HUES48 (cell line): Measurements from ENCODE around the gene SCLY.

Source experiments
- H3K27ac ChIP-seq: one replicate; pipeline ENCODE4 v1.7.0; 2013; ENCODE audit warnings: low read depth, low read length, inconsistent platforms
- H3K27me3 ChIP-seq: 2 replicates; pipeline ENCODE4 v1.6.1; 2013; ENCODE audit warnings: mild to moderate bottlenecking, low read length; ENCODE audit not compliant: control insufficient read depth, insufficient read depth
- H3K36me3 ChIP-seq: 2 replicates; pipeline ENCODE4 v1.6.1; 2013; ENCODE audit warnings: low read length; ENCODE audit not compliant: control insufficient read depth, insufficient read depth
- H3K4me1 ChIP-seq: 2 replicates; pipeline ENCODE4 v1.6.1; 2013; ENCODE audit warnings: mild to moderate bottlenecking, low read length; ENCODE audit not compliant: control insufficient read depth, insufficient read depth
- H3K4me3 ChIP-seq: 2 replicates; pipeline ENCODE4 v1.5.1; 2013; ENCODE audit warnings: mild to moderate bottlenecking, low read depth, low read length
- H3K9ac ChIP-seq: 2 replicates; pipeline ENCODE4 v1.6.1; 2013; ENCODE audit warnings: mild to moderate bottlenecking, low read depth, low read length, moderate library complexity
- H3K9me3 ChIP-seq: 2 replicates; pipeline ENCODE4 v1.6.1; 2013; ENCODE audit warnings: low read length; ENCODE audit not compliant: control insufficient read depth, insufficient read depth

SCLY gene

DNA sequence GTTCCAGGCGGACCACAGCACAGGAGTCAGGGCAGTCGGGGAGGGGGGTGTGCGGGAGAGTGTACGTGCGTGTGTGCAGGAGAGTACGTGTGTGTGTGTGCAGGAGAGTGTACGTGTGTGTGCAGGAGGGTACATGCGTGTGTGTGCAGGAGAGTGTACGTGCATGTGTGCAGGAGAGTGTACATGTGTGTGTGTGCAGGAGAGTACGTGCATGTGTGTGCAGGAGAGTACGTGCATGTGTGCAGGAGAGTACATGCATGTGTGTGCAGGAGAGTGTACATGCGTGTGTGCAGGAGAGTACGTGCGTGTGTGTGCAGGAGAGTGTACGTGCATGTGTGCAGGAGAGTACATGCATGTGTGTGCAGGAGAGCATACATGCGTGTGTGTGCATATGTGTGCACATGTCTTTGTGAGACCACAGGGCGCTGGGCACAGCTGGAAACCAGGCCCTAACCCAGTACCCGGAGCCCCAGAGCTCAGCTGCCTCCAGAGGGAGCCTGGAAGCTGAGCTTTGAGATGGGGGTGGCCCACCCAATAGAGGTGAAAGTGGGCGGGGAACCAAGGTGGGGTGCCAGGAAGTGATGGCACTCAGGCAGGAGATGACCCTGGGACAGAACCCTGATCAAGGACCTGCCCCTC lies 63.8 kb downstream of the SCLY start:
- no peak overlapping the region for H3K9ac ChIP-seq
- H3K4me1 ChIP-seq = no peaks in the 10 kb centered on the region
- H3K9me3 ChIP-seq = no peaks in the 10 kb centered on the region
- no peak overlapping the region for H3K27ac ChIP-seq
- H3K27me3 ChIP-seq = no peaks in the 10 kb centered on the region
- H3K36me3 ChIP-seq = no peaks in the 10 kb centered on the region
- no peak overlapping the region for H3K4me3 ChIP-seq

DNA sequence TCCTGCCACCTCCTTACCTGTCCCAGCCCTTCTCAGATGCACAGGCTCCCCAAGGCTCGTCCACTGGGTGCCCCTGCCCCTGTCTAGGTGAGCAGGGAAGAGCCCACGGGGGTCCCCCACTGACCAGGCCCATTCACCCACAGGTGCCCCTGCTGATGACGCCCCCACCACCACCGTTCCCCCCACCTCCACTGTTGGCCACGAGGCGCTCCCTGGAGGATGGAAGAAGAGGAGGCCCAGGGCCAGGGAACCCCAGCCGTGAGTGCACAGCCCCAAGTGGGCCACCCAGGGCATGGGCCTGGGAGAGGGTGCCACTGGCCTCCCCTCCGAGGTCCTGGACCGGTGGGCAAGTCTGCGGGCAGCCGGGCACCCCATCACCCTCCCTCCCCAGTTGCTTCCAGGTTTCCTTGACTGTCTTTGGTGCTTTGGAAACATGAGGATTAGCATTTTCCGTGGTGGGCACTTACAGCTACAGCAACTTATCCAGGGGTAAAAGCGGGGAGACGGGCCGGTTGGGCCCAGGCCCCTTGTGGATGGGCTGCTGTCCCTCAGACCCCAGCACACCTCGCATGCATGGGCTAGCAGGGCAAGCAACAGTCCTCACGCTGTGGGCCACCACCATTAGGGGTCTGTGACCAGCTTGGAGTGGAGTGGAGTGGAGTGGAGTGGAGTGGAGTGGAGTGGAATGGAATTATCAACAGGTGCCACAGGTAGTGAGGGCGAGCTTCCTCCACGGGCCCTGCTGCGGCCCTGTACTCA lies 64.5 kb downstream of the SCLY start:
- H3K4me1 ChIP-seq = no peaks in the 10 kb centered on the region
- H3K9me3 ChIP-seq = no peaks in the 10 kb centered on the region
- H3K27me3 ChIP-seq = no peaks in the 10 kb centered on the region
- H3K27ac ChIP-seq = no peak overlapping the region
- no peak overlapping the region for H3K4me3 ChIP-seq
- no peak overlapping the region for H3K9ac ChIP-seq
- H3K36me3 ChIP-seq = no peaks in the 10 kb centered on the region

DNA sequence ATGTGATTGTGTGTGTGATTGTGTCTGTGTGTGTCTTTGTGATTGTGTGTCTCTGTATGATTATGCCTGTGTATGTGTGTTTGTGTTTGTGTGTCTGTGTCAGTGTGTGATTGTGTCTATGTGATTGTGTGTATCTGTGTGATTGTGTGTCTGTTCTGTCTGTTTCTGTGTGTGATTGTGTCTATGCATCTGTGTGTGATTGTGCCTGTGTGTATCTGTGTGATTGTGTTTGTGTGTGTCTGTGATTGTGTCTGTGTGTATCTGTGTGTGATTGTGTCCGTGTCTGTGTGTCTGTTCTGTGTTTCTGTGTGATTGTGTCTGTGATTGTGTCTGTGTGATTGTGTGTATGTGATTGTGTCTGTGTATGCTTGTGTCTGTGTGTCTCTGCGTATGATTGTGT lies 65.5 kb downstream of the SCLY start:
- H3K36me3 ChIP-seq = no peaks in the 10 kb centered on the region
- no peak overlapping the region for H3K27ac ChIP-seq
- H3K9me3 ChIP-seq = no peaks in the 10 kb centered on the region
- H3K4me1 ChIP-seq = no peaks in the 10 kb centered on the region
- no peaks in the 10 kb centered on the region for H3K27me3 ChIP-seq
- no peak overlapping the region for H3K9ac ChIP-seq
- H3K4me3 ChIP-seq = no peak overlapping the region

DNA sequence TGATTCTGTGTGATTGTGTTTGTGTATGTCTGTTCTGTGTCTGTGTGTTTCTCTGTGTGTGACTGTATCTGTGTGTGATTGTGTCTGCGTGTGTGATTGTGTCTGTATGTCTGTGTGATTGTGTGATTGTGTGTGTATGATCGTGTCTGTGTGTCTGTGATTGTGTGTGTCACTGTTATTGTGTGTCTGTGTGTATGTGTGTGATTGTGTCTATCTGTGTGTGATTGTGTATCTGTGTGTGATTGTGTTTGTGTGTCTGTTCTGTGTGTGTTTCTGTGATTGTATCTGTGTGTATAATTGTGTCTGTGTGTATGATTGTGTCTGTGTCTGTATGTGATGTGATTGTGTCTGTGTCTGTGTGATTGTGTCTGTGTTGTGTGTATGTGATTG lies 66.0 kb downstream of the SCLY start:
- Histone ChIP-seq H3K27ac (no peak overlapping the region), H3K4me3 (no peak overlapping the region), H3K9ac (no peak overlapping the region), H3K9me3 (no peaks in the 10 kb centered on the region), H3K36me3 (no peaks in the 10 kb centered on the region), H3K4me1 (no peaks in the 10 kb centered on the region), H3K27me3 (no peaks in the 10 kb centered on the region)

DNA sequence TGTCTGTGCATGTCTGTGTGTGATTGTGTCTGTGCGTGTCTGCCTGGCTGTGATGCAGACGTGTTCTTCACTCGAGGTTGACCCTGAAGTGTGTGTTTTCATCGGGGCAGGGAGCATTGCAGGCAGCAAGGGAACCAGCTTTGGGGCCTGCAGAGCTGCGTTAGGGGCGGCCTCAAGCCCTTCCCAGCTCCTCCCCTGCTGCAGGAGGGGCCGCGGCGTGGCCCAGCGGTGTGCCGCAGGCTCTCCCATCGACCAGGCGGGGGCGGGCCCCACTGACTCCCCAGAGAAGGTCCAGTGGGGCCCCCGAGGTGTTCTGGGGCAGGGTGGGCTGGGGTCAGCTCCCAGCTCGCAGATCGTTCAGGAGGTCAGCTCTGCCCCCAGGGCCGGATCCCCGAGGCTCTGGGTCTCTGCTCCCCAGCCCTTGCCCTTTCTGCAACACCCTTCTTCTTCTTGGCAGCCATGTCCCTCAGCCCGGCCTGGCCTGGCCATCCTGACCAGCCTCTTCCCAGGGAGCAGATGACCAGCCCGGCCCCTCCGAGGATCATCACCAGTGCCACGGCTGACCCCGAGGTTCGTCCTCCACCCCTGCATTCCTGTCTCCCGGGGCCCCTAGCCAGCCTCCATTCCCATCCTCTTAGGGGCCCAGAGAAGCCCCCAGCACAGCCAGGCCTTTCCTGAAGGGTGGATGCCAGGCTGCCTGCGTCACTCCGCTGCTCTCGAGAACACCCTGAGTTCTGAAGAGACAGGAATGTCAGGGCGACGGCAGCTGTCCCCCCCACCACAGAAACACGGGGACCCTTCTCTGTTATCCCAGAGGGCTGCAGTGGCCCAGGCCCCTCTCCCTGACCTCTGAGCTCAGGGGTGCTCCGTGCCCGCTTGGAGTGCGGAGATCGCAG lies 66.6 kb downstream of the SCLY start:
- no peaks in the 10 kb centered on the region for H3K36me3 ChIP-seq
- H3K9ac ChIP-seq = no peak overlapping the region
- no peak overlapping the region for H3K27ac ChIP-seq
- H3K4me1 ChIP-seq = no peaks in the 10 kb centered on the region
- H3K27me3 ChIP-seq = no peaks in the 10 kb centered on the region
- H3K9me3 ChIP-seq = no peaks in the 10 kb centered on the region
- no peak overlapping the region for H3K4me3 ChIP-seq

DNA sequence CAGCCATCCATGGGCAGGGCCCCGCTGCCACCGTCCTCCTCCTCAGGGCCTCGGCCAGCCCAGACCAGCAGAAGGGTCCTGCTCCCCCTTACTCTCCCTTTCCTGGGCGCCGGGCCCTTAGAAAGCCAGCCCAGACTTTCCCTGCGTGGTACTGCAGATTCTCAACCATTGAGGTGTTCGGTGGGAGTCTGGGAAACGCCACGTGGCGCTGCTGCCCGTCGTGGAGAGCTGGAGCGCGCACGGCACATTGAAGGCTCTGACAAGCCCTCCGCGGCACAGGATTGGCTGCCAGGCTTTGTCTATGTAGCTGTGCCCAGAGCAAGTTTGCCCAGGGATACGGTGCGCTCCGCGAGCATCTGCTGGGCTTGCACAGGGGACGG lies 67.2 kb downstream of the SCLY start:
- no peak overlapping the region for H3K4me3 ChIP-seq
- no peaks in the 10 kb centered on the region for H3K9me3 ChIP-seq
- H3K36me3 ChIP-seq = no peaks in the 10 kb centered on the region
- H3K27ac ChIP-seq = no peak overlapping the region
- no peaks in the 10 kb centered on the region for H3K4me1 ChIP-seq
- H3K27me3 ChIP-seq = no peaks in the 10 kb centered on the region
- no peak overlapping the region for H3K9ac ChIP-seq

DNA sequence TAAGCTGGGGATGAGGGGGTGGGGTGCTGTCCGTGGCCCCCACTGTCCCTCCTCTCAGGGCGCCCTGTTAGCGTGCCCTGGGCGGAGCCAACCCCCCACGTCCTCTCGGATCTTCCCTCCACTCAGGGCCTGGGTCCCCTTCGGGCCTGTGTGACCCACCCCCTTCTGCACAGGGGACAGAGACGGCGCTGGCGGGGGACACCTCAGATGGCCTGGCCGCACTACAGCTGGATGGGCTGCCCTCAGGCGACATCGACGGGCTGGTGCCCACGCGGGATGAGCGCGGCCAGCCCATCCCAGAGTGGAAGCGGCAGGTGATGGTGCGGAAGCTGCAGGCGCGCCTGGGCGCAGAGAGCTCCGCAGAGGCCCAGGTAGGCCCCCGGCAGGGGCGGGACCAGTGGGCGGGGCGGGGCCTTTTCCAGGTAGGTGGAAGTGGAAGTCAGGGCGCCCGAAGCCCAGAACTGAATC lies 67.8 kb downstream of the SCLY start:
- H3K4me1 ChIP-seq = no peaks in the 10 kb centered on the region
- no peaks in the 10 kb centered on the region for H3K27me3 ChIP-seq
- no peaks in the 10 kb centered on the region for H3K9me3 ChIP-seq
- no peak overlapping the region for H3K4me3 ChIP-seq
- no peak overlapping the region for H3K9ac ChIP-seq
- H3K27ac ChIP-seq = no peak overlapping the region
- H3K36me3 ChIP-seq = no peaks in the 10 kb centered on the region

DNA sequence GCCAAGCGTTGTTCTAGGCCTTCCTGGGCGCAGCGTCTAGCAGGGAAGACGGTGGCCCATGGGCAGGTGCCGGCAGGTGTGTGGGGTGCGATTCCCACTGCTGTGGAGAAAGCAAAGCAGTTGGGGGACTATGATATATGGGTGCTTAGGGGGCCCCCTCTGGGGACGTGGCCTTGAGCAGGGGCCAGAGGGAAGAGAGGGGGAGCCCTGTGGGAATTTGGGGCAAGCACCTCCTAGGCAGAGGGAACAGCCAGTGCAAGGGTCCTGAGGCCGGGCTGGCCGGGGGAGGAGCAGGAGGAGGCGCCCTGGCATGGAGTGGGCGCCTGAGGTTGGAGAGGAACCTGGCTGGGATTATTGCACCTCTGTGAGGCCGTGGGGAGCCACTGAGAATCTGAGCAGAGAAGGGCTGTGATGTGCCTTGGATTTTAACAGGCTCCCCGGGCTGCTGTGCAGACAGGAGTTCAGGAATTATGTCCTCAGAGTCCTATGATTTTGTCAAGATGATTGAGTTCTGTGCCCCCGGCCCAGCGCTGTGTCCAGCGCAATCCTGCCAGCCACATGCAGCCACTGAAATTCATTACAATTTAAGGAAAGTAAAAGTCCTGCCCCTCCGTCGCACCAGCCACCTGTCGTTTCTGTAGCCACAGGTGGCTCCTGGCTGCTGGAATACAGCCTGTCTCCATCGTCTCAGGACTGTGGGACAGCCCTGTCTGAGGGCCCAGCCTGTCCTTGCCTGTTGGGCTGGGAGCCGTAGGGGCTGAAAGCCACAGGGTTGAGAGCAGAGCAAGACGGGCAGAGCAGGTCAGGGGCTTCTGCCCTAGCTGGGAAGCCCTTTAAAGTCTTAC lies 68.6 kb downstream of the SCLY start:
- Histone ChIP-seq H3K27ac (no peak overlapping the region), H3K4me1 (no peaks in the 10 kb centered on the region), H3K27me3 (no peaks in the 10 kb centered on the region), H3K36me3 (no peaks in the 10 kb centered on the region), H3K9ac (no peak overlapping the region), H3K4me3 (no peak overlapping the region), H3K9me3 (no peaks in the 10 kb centered on the region)

DNA sequence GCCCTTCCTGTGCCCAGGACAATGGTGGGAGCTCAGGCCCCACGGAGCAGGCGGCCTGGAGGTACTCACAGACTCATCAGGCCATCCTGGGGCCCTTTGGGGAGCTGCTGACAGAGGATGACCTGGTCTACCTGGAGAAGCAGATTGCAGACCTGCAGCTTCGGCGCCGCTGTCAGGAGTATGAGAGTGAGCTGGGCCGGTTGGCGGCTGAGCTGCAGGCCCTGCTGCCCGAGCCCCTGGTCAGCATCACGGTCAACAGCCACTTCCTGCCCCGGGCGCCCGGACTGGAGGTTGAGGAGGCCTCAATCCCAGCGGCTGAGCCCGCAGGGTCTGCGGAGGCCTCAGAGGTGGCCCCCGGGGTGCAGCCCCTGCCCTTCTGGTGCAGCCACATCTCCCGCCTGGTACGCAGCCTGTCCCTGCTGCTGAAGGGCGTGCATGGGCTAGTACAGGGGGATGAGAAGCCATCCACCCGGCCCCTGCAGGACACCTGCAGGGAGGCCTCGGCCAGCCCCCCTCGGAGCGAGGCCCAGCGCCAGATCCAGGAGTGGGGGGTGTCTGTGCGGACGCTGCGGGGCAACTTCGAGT lies 69.4 kb downstream of the SCLY start:
- no peak overlapping the region for H3K27ac ChIP-seq

More for the DNA sequence above, 69.4 kb downstream of the SCLY start:
- H3K4me1 ChIP-seq = no peaks in the 10 kb centered on the region
- no peaks in the 10 kb centered on the region for H3K36me3 ChIP-seq
- no peak overlapping the region for H3K4me3 ChIP-seq
- no peaks in the 10 kb centered on the region for H3K9me3 ChIP-seq
- H3K27me3 ChIP-seq = no peaks in the 10 kb centered on the region
- no peak overlapping the region for H3K9ac ChIP-seq
